SK-N-SH treated with all-trans-retinoic acid at 6 μM for 48 hours (cell line): ENCODE measurements around the gene SGIP1.

ENCODE experiments used
- ATAC-seq: fragments of 200-7000 bp; cut with Tn5 transposase; 3 replicates; pipeline ENCODE4 v1.9.1; 2020; ENCODE audit warnings: mild to moderate bottlenecking, moderate library complexity
- ARNTL ChIP-seq: fragments of 450-650 bp; formaldehyde crosslinking; IDR thresholded peaks from 2 replicates; pipeline ENCODE4 v1.5.0; 2020; ENCODE audit warnings: low read depth, mild to moderate bottlenecking, moderate library complexity, borderline replicate concordance
- BACH2 ChIP-seq: fragments of 250-450 bp; sonication (Bioruptor Pico); IDR thresholded peaks from 2 replicates; pipeline ENCODE4 v1.9.0; 2021; ENCODE audit warnings: mild to moderate bottlenecking, borderline replicate concordance
- CSDC2 ChIP-seq: fragments of 250-450 bp; sonication (Bioruptor Pico); IDR thresholded peaks from 2 replicates; pipeline ENCODE4 v1.5.0; 2020; ENCODE audit warnings: mild to moderate bottlenecking, moderate library complexity
- ESRRG ChIP-seq: fragments of 250-450 bp; sonication (Bioruptor Pico); IDR thresholded peaks from 2 replicates; pipeline ENCODE4 v1.6.1; 2021; ENCODE audit warnings: mild to moderate bottlenecking
- GLIS3 ChIP-seq: fragments of 250-450 bp; sonication (Bioruptor Pico); IDR thresholded peaks from 2 replicates; pipeline ENCODE4 v1.5.0; 2020; ENCODE audit warnings: mild to moderate bottlenecking, moderate library complexity
- ISL1 ChIP-seq: fragments of 250-450 bp; sonication (Bioruptor Pico); IDR thresholded peaks from 2 replicates; pipeline ENCODE4 v2.1.2; 2022; ENCODE audit warnings: mild to moderate bottlenecking, moderate library complexity
- OSR1 ChIP-seq: fragments of 250-450 bp; sonication (Bioruptor Pico); IDR thresholded peaks from 2 replicates; pipeline ENCODE4 v1.8.0; 2022; ENCODE audit warnings: moderate library complexity, mild to moderate bottlenecking, inconsistent platforms
- PATZ1 ChIP-seq: fragments of 250-450 bp; sonication (Bioruptor Pico); IDR thresholded peaks from 2 replicates; pipeline ENCODE4 v1.8.0; 2020; ENCODE audit warnings: mild to moderate bottlenecking, moderate library complexity, borderline replicate concordance
- PPARA ChIP-seq: fragments of 250-450 bp; sonication (Bioruptor Pico); IDR thresholded peaks from 2 replicates; pipeline ENCODE4 v1.5.0; 2020; ENCODE audit warnings: mild to moderate bottlenecking, borderline replicate concordance
- RARB ChIP-seq: fragments of 250-450 bp; sonication (Bioruptor Pico); IDR thresholded peaks from 2 replicates; pipeline ENCODE4 v1.8.0; 2021; ENCODE audit warnings: mild to moderate bottlenecking, moderate library complexity
- SNAI2 ChIP-seq: fragments of 250-450 bp; sonication (Bioruptor Pico); IDR thresholded peaks from 2 replicates; pipeline ENCODE4 v1.5.0; 2020; ENCODE audit warnings: mild to moderate bottlenecking, moderate library complexity
- TCF4 ChIP-seq: fragments of 250-450 bp; sonication (Bioruptor Pico); IDR thresholded peaks from 2 replicates; pipeline ENCODE4 v1.8.0; 2021; ENCODE audit warnings: mild to moderate bottlenecking, moderate library complexity, borderline replicate concordance
- TOX ChIP-seq: fragments of 250-450 bp; sonication (Bioruptor Pico); IDR thresholded peaks from 2 replicates; pipeline ENCODE4 v1.8.0; 2021; ENCODE audit warnings: mild to moderate bottlenecking, moderate library complexity, borderline replicate concordance
- ZC3H10 ChIP-seq: fragments of 250-450 bp; sonication (Bioruptor Pico); IDR thresholded peaks from 2 replicates; pipeline ENCODE4 v1.5.1; 2021; ENCODE audit warnings: mild to moderate bottlenecking, moderate library complexity
- ZFP3 ChIP-seq: fragments of 250-450 bp; sonication (Bioruptor Pico); IDR thresholded peaks from 2 replicates; pipeline ENCODE4 v1.5.0; 2020; ENCODE audit warnings: mild to moderate bottlenecking, moderate library complexity
- ZFP30 ChIP-seq: fragments of 450-650 bp; formaldehyde crosslinking; IDR thresholded peaks from 2 replicates; pipeline ENCODE4 v1.5.0; 2022; ENCODE audit warnings: mild to moderate bottlenecking, moderate library complexity
- ZNF565 ChIP-seq: fragments of 450-650 bp; formaldehyde crosslinking; conservative IDR thresholded peaks from 2 replicates; pipeline ENCODE4 v1.5.0; 2020; ENCODE audit warnings: low read depth, mild to moderate bottlenecking, moderate library complexity
- ZNF70 ChIP-seq: fragments of 450-650 bp; formaldehyde crosslinking; IDR thresholded peaks from 2 replicates; pipeline ENCODE4 v1.5.0; 2020; ENCODE audit warnings: mild to moderate bottlenecking, moderate library complexity
- ZNF8 ChIP-seq: fragments of 450-650 bp; formaldehyde crosslinking; IDR thresholded peaks from 2 replicates; pipeline ENCODE4 v1.5.0; 2020; ENCODE audit warnings: mild to moderate bottlenecking, moderate library complexity
- TF ChIP-seq, protein P1 (sequence below): fragments of 250-450 bp; sonication (Bioruptor Pico); IDR thresholded peaks from 2 replicates; pipeline ENCODE4 v1.8.0; 2021; ENCODE audit warnings: low read depth, mild to moderate bottlenecking, moderate library complexity, borderline replicate concordance
- TF ChIP-seq, protein P2 (sequence below): fragments of 250-450 bp; sonication (Bioruptor Pico); IDR thresholded peaks from 2 replicates; pipeline ENCODE4 v1.5.1; 2020; ENCODE audit warnings: low read depth, mild to moderate bottlenecking, moderate library complexity
- TF ChIP-seq, protein P3 (sequence below): fragments of 250-450 bp; sonication (Bioruptor Pico); IDR thresholded peaks from 2 replicates; pipeline ENCODE4 v1.5.0; 2020; ENCODE audit warnings: mild to moderate bottlenecking, moderate library complexity
- TF ChIP-seq, protein P4 (sequence below): fragments of 250-450 bp; sonication (Bioruptor Pico); IDR thresholded peaks from 2 replicates; pipeline ENCODE4 v1.5.1; 2021; ENCODE audit warnings: mild to moderate bottlenecking, moderate library complexity

Gene SGIP1

GRCh38 chr1:66571789-66572188 lies 37.8 kb downstream of the SGIP1 start:
- no peak for TF ChIP-seq ZNF8 (CRISPR knock-in tag)
- 0 out of 2 replicates have a peak, but pooled peaks have one; percentile 20 for TF ChIP-seq CSDC2 (CRISPR knock-in tag)
- ATAC-seq = peak; percentile 26; the same call in 2 of the 3 replicates

DNA sequence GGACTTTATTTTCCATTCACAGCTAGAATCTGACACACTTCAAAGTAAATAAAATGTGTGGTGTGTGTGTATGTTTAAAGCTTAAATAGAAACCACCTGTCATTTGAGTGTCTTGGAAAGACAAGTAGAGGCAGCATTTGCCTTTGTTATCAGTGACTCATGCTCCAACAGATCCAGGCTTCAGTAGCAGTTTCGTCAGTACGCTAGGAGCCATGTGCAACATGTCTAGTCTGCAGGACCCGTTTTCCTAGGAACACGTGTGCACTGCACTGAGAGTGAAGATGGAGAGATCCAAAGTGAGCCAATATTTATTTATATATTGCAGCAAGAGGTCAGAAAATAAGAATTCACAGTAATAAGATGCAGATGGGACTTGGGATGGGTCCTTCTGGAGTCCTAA lies 41.8 kb downstream of the SGIP1 start:
- TF ChIP-seq, protein P1, sequence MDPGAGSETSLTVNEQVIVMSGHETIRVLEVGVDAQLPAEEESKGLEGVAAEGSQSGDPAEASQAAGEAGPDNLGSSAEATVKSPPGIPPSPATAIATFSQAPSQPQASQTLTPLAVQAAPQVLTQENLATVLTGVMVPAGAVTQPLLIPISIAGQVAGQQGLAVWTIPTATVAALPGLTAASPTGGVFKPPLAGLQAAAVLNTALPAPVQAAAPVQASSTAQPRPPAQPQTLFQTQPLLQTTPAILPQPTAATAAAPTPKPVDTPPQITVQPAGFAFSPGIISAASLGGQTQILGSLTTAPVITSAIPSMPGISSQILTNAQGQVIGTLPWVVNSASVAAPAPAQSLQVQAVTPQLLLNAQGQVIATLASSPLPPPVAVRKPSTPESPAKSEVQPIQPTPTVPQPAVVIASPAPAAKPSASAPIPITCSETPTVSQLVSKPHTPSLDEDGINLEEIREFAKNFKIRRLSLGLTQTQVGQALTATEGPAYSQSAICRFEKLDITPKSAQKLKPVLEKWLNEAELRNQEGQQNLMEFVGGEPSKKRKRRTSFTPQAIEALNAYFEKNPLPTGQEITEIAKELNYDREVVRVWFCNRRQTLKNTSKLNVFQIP = no peak
- no peak for TF ChIP-seq PATZ1
- no peak for TF ChIP-seq ZFP3 (CRISPR knock-in tag)
- TF ChIP-seq RARB (CRISPR knock-in tag) = no peak
- TF ChIP-seq, protein P2, sequence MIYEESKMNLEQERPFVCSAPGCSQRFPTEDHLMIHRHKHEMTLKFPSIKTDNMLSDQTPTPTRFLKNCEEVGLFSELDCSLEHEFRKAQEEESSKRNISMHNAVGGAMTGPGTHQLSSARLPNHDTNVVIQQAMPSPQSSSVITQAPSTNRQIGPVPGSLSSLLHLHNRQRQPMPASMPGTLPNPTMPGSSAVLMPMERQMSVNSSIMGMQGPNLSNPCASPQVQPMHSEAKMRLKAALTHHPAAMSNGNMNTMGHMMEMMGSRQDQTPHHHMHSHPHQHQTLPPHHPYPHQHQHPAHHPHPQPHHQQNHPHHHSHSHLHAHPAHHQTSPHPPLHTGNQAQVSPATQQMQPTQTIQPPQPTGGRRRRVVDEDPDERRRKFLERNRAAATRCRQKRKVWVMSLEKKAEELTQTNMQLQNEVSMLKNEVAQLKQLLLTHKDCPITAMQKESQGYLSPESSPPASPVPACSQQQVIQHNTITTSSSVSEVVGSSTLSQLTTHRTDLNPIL (CRISPR knock-in tag) = no peak
- TF ChIP-seq BACH2 (CRISPR knock-in tag) = no peak
- no peak for TF ChIP-seq ZNF70 (CRISPR knock-in tag)
- TF ChIP-seq, protein P3, sequence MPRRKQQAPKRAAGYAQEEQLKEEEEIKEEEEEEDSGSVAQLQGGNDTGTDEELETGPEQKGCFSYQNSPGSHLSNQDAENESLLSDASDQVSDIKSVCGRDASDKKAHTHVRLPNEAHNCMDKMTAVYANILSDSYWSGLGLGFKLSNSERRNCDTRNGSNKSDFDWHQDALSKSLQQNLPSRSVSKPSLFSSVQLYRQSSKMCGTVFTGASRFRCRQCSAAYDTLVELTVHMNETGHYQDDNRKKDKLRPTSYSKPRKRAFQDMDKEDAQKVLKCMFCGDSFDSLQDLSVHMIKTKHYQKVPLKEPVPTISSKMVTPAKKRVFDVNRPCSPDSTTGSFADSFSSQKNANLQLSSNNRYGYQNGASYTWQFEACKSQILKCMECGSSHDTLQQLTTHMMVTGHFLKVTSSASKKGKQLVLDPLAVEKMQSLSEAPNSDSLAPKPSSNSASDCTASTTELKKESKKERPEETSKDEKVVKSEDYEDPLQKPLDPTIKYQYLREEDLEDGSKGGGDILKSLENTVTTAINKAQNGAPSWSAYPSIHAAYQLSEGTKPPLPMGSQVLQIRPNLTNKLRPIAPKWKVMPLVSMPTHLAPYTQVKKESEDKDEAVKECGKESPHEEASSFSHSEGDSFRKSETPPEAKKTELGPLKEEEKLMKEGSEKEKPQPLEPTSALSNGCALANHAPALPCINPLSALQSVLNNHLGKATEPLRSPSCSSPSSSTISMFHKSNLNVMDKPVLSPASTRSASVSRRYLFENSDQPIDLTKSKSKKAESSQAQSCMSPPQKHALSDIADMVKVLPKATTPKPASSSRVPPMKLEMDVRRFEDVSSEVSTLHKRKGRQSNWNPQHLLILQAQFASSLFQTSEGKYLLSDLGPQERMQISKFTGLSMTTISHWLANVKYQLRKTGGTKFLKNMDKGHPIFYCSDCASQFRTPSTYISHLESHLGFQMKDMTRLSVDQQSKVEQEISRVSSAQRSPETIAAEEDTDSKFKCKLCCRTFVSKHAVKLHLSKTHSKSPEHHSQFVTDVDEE (CRISPR knock-in tag) = peak; percentile 65
- no peak for TF ChIP-seq TOX (CRISPR knock-in tag)
- TF ChIP-seq SNAI2 (CRISPR knock-in tag) = no peak
- TF ChIP-seq ZNF565 (CRISPR knock-in tag) = 0 out of 2 replicates have a peak, but pooled peaks have one; percentile 12
- TF ChIP-seq ZFP30 = no peak
- no peak for TF ChIP-seq GLIS3 (CRISPR knock-in tag)
- no peak for TF ChIP-seq ARNTL (CRISPR knock-in tag)
- peak; percentile 65 for TF ChIP-seq ISL1 (CRISPR knock-in tag)
- TF ChIP-seq ZNF8 (CRISPR knock-in tag) = no peak
- no peak for TF ChIP-seq ZC3H10 (CRISPR knock-in tag)
- peak; percentile 74 for TF ChIP-seq TCF4
- TF ChIP-seq ESRRG (CRISPR knock-in tag) = no peak
- no peak for TF ChIP-seq PPARA (CRISPR knock-in tag)
- no peak for TF ChIP-seq OSR1 (CRISPR knock-in tag)
- TF ChIP-seq, protein P4, sequence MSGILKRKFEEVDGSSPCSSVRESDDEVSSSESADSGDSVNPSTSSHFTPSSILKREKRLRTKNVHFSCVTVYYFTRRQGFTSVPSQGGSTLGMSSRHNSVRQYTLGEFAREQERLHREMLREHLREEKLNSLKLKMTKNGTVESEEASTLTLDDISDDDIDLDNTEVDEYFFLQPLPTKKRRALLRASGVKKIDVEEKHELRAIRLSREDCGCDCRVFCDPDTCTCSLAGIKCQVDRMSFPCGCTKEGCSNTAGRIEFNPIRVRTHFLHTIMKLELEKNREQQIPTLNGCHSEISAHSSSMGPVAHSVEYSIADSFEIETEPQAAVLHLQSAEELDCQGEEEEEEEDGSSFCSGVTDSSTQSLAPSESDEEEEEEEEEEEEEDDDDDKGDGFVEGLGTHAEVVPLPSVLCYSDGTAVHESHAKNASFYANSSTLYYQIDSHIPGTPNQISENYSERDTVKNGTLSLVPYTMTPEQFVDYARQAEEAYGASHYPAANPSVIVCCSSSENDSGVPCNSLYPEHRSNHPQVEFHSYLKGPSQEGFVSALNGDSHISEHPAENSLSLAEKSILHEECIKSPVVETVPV (CRISPR knock-in tag) = peak; percentile 13; the same call in 1 of the 2 replicates
- TF ChIP-seq CSDC2 (CRISPR knock-in tag) = no peak
- peak; percentile 91 for ATAC-seq

DNA sequence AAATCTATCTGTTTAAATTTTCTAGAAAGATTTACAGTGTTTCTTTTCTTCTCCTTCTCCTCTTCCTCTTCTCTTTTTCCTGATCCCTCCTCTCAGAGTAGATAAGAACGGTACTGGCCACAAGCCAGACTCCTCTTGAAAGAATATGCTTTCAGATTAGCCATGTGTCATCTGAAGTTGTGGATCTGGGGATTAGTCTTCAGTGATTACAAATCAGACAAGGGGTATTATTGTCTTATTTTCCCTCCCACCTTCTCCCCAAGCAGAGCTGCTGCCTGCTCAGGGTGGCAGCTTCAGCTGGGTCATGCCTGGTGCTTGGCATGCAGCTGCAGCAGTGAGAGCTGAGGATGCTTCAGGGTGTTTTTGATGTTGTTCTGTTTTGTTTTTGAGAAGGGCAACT lies 42.7 kb downstream of the SGIP1 start:
- TF ChIP-seq ZFP3 (CRISPR knock-in tag) (0 out of 2 replicates have a peak, but pooled peaks have one; percentile 11), PPARA (CRISPR knock-in tag) (no peak), OSR1 (CRISPR knock-in tag) (no peak), SNAI2 (CRISPR knock-in tag) (0 out of 2 replicates have a peak, but pooled peaks have one; percentile 4), TCF4 (0 out of 2 replicates have a peak, but pooled peaks have one; percentile 15)
- TF ChIP-seq, all 23 proteins: peak for 3
- peak; percentile 46 for ATAC-seq
